RWPE1 (cell line): ENCODE data around the gene RPL21.

Experiments
- CTCF ChIA-PET: fragments of 350-600 bp; sonication (Branson Sonifier 250); formaldehyde crosslinking; extraction: SDS; loops from one replicate; lab custom pipeline; 2021; lab: Yijun Ruan, JAX
- POLR2A ChIA-PET: fragments of 400-600 bp; formaldehyde crosslinking; extraction: SDS; loops from one replicate; lab custom pipeline; 2020; ENCODE audit warnings: antibody characterized with exemption; ENCODE audit not compliant: low non-redundant PET; lab: Yijun Ruan, JAX
- DNase-seq: peaks from one replicate; pipeline ENCODE4 v3.0.0; 2012; ENCODE audit warnings: low spot score
- H3K27ac ChIP-seq: fragments of 450-650 bp; 2 replicates; pipeline ENCODE4 v1.5.1; 2017
- TF ChIP-seq, protein P1 (sequence below): fragments of 450-650 bp; conservative IDR thresholded peaks from 2 replicates; pipeline ENCODE4 v1.5.1; 2017; ENCODE audit warnings: low read depth, mild to moderate bottlenecking

RPL21 gene

DNA sequence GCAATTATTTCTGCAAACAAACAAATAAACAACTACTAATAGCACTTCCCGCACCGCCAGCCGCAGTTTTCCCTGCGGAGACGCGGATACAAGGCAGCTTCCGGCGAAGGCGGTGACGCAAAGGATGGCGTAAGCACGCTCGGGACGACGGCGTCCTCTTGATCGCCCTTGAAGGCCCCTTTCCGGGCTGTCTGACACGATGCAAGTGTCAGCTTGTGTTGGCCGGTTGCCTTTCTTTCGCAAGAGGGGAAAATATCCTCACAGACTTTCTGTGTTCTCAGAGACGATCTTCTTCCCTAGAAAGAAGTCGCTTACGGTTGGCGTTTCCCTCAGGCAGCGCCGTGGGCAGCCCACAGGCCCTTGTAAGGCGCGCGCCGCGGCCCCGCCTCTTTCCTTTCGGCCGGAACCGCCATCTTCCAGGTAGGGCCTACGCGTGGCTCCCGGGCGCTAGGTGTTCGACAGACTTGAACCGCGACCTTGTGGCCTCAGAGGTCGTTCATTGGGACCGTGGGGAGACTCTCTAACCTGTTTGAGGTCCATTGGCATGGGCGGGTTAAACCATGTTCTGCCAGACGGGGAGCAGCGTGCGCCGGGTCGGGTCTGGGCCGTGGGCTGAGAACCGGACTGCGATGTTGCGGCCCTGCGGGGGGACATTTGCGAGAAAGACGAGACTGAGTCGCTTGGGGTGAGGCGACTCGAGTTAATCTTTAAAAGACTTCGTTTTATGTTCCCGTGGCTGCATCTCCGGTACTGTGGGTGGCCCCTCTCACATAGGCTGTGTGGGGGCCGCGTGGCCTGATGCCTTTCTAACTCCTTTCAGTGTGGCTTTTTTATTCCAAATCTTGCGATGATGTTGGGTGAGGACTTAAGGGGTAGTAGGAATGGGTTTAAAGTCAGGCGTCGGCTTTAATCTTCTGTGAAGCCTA, at the start of gene RPL21:
TSS of gene RPL21 (plus strand) at position 393 of the 926 bp plus-strand sequence. CDS start 2,219 bp downstream, outside the sequence.
- CTCF ChIA-PET, result interaction anchor here (0.6 to 1.1 kb wide), 3 partner anchors 19 to 303 kb away, joined by 3 to 5 read pairs (median 3); partner anchors contain the start of gene RASL11A
- TF ChIP-seq, protein P1, sequence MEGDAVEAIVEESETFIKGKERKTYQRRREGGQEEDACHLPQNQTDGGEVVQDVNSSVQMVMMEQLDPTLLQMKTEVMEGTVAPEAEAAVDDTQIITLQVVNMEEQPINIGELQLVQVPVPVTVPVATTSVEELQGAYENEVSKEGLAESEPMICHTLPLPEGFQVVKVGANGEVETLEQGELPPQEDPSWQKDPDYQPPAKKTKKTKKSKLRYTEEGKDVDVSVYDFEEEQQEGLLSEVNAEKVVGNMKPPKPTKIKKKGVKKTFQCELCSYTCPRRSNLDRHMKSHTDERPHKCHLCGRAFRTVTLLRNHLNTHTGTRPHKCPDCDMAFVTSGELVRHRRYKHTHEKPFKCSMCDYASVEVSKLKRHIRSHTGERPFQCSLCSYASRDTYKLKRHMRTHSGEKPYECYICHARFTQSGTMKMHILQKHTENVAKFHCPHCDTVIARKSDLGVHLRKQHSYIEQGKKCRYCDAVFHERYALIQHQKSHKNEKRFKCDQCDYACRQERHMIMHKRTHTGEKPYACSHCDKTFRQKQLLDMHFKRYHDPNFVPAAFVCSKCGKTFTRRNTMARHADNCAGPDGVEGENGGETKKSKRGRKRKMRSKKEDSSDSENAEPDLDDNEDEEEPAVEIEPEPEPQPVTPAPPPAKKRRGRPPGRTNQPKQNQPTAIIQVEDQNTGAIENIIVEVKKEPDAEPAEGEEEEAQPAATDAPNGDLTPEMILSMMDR, result no peak
- H3K27ac ChIP-seq, result peak within 1 kb of the TSS; percentile 96
- DNase-seq, result peak; percentile 85
- POLR2A ChIA-PET, result interaction anchor here (1.0 kb wide), 1 partner anchor 11 kb away, joined by 3 read pairs; no protein-coding TSS in a partner anchor

DNA sequence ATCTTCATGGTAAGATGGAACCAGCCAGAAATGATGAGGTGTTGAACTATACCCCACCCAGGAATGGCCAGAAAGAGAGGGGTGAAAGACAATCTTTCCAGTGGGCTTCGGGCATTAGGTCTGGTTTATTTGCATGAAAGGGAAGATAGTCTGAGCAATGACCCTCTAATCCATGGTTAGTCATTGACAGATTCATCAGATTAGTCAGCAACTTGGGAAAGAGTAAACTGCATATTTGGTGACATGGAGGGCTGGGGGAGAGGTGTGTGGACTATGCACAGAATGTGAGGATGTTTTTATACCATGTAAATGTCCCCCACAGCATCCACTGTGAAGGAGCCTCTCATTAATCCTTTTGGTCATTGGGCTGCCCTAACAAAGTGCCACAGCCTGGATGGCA, 49.7 kb upstream of the RPL21 start:
- TF ChIP-seq, protein P1, result no peak
- ChIA-PET CTCF (no interaction called here), POLR2A (no interaction called here)
- no peak overlapping the region for H3K27ac ChIP-seq
- DNase-seq, result no peak

DNA sequence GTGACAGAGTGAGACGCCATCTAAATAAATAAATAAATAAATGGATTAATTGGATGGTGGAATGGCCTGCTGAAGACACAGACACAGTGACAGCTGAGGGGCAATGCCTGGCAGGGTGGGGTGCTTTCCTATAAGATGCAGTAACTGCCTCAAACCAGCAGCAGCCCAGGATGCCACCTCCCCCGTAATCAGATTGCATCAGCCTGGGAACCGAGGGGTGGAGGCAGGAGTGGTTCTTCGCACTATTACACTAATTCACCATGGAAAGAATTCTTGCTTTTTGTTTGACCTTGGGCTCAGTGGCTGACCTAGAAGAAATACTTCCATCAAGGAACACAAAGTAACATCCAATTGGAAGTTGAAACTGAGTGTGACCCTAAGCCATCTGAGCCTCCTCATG, 48.2 kb upstream of the RPL21 start:
- ChIA-PET POLR2A (no interaction called here), CTCF (interaction anchor here (2.0 kb wide), 1 partner anchor 218 kb away, joined by 11 read pairs; no protein-coding TSS in a partner anchor)
- TF ChIP-seq, protein P1, result no peak
- DNase-seq, result no peak
- H3K27ac ChIP-seq, result no peak overlapping the region

DNA sequence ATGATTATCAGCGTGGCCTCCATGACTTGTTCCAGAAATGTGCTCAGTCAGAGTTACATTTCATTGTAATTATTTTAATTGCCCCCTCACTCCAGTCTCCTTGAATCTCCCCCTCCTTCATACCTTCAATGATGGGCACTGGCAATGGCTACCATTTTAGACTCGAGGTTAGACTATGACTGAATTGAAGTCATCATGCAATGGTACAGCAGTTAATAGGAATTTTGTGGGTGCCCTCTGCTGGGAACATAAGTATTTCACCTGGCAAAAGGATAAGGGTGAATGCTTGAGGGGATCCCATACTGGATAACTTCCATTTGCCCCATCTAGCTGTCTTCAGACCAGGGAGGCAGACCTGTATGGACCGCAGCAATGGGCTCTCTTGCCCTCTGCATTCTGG, 47.5 kb upstream of the RPL21 start:
- H3K27ac ChIP-seq, result no peak overlapping the region
- ChIA-PET POLR2A (no interaction called here), CTCF (interaction anchor here (2.0 kb wide), 1 partner anchor 219 kb away, joined by 11 read pairs; no protein-coding TSS in a partner anchor)
- TF ChIP-seq, protein P1, result no peak; the same call in 1 of the 2 replicates
- no peak for DNase-seq

DNA sequence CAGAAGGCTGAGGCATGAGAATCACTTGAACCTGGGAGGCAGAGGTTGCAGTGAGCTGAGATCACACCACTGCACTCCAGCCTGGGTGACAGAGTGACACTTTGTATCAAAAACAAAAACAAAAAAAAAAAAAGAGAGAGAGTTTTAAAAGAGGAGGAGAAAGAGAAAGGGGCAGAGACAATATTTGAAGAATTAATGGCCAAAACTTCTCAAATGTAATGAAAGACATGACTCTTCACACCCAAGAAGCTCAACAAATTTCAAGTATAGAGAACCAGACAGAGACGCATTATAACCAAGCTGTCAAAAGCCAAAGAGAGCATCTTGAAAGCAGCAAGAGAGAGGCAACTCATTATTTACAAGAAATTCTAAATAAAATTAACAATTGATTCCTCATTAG, 42.8 kb upstream of the RPL21 start:
- DNase-seq, result no peak
- TF ChIP-seq, protein P1, result no peak
- POLR2A ChIA-PET, result no interaction called here
- CTCF ChIA-PET, result interaction anchor here (0.6 to 0.7 kb wide), 2 partner anchors 21 to 40 kb away, joined by 4 read pairs; no protein-coding TSS in a partner anchor
- no peak overlapping the region for H3K27ac ChIP-seq

DNA sequence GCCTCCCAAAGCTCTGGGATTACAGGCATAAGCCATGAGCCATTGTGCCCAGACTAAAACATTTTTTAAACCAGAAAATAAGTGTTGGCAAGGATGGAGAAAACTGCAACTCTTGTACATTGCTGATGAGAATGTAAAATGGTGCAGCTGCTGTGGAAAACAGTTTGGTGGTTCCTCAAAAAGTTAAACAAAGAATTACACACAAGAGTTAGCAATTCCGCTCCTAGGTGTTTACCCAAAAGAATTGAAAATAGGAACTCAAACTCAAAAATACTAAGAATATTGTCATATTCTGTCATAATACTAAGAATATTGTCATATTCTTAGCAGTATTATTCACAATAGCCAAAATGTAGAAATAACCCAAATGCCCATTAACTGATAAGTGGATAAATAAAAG, 40.1 kb upstream of the RPL21 start:
- TF ChIP-seq, protein P1, result no peak
- DNase-seq, result no peak

More for the DNA sequence above, 40.1 kb upstream of the RPL21 start:
- CTCF ChIA-PET, result no interaction called here
- no peak overlapping the region for H3K27ac ChIP-seq
- POLR2A ChIA-PET, result no interaction called here
